ENCODE results near the gene PDE1C.

Gene PDE1C

DNA sequence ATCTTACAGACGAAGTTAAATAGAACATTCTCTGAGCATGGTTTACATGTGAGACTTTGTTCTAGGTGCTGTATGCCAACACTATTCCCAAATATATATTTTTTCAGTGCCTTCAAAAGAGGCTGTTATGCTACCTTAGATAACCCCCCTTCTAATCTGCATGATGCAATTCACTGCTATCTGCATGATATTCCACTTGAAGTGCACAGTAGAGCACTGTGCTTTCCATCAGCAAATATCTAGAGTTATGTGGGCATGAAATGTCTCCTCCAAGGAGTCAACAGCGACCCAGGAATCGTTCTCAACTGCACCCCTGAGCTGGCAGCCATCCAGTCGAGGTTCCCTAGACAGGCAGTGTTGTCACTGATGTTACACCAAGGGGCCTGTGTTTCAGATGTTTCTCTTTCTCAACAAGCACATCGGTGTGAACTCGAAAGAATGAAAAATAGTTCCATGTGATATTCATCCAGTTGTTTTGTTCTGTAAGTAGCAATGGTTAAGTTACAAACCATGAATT lies 88.3 kb downstream of the PDE1C start:
- Histone ChIP-seq H3K9me3 (ENCODE audit: control insufficient read depth in 5 of 5, low read length in 5 of 5) (peaks cover 0 to 6% (median 4%) of the 10 kb centered on the region in 5 donors), H3K27ac (ENCODE audit: low read depth, low read length) (no peak overlapping the region), H3K27me3 (ENCODE audit: control insufficient read depth in 5 of 5, insufficient read depth in 4 of 5, low read length in 5 of 5) (peaks cover 0 to 4% (median 0%) of the 10 kb centered on the region in 5 donors), H3K4me1 (ENCODE audit: control insufficient read depth in 5 of 5, insufficient read depth in 5 of 5, low read length in 5 of 5) (no peaks in the 10 kb centered on the region), H3K9ac (ENCODE audit: low read length in 5 of 5) (no peak overlapping the region), H3K36me3 (ENCODE audit: control insufficient read depth in 5 of 5, insufficient read depth in 5 of 5, low read length in 5 of 5) (no peaks in the 10 kb centered on the region), H3K4me3 (ENCODE audit: low read depth in 1 of 5, low read length in 5 of 5) (no peak overlapping the region)

DNA sequence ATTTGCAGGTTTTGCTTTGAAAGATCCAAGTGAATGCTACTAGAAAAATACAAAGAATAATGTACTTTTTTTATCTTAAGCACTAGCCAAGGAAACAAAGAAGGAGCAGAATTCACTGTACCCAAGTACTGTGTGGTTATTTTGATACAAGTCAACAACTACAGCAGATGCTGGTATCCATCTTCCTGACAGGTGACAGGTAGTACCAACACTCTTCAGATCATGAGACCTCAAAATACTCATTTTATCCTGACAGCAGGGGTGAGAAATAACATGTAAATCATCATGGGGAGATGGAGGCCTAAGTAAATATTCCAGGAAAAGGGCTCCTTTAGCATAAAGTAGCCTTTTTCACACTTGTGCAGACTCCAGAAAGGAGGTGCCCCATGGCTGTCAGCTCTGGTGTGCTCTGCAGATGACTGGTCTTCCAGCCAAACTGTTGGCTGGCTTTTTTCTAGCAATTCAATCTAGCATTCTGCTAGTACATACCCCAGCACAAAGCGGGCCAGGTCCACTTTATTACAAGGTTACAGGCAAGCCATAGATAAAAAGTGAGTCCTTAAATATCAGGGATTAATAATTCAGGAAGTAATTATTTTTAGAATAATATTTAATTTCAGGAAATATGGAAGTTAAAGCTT lies 90.4 kb downstream of the PDE1C start:
- H3K9me3 ChIP-seq (ENCODE audit: control insufficient read depth in 5 of 5, low read length in 5 of 5) = peaks cover 0 to 9% (median 7%) of the 10 kb centered on the region in 5 donors
- no peak overlapping the region for H3K27ac ChIP-seq (ENCODE audit: low read depth, low read length)
- H3K4me3 ChIP-seq (ENCODE audit: low read depth in 1 of 5, low read length in 5 of 5) = no peak overlapping the region
- no peaks in the 10 kb centered on the region for H3K36me3 ChIP-seq (ENCODE audit: control insufficient read depth in 5 of 5, insufficient read depth in 5 of 5, low read length in 5 of 5)
- H3K27me3 ChIP-seq (ENCODE audit: control insufficient read depth in 5 of 5, insufficient read depth in 4 of 5, low read length in 5 of 5) = peaks cover 0 to 4% (median 0%) of the 10 kb centered on the region in 5 donors
- H3K9ac ChIP-seq (ENCODE audit: low read length in 5 of 5) = no peak overlapping the region
- H3K4me1 ChIP-seq (ENCODE audit: control insufficient read depth in 5 of 5, insufficient read depth in 5 of 5, low read length in 5 of 5) = no peaks in the 10 kb centered on the region

DNA sequence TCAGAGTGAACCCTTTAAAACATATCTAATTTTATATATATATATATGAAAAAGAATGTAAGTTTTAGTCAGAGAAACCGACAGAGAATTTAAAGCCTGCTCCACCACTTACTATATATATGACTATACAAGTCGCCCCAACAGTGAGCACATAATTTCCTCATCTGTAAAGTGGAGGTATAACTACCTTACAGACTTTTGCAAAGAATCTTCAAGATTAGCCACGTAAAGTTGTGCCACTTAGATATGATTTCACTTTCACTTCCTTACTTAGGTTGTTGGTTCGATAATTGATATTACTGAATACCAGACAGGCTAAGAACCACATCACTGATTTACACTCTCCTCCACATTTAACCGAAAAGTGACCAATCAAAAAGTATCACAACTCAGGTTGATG lies 94.7 kb downstream of the PDE1C start:
- Histone ChIP-seq H3K9ac (ENCODE audit: low read length in 5 of 5) (no peak overlapping the region), H3K4me3 (ENCODE audit: low read depth in 1 of 5, low read length in 5 of 5) (no peak overlapping the region), H3K27me3 (ENCODE audit: control insufficient read depth in 5 of 5, insufficient read depth in 4 of 5, low read length in 5 of 5) (no peaks in the 10 kb centered on the region), H3K4me1 (ENCODE audit: control insufficient read depth in 5 of 5, insufficient read depth in 5 of 5, low read length in 5 of 5) (no peaks in the 10 kb centered on the region), H3K36me3 (ENCODE audit: control insufficient read depth in 5 of 5, insufficient read depth in 5 of 5, low read length in 5 of 5) (no peaks in the 10 kb centered on the region), H3K27ac (ENCODE audit: low read depth, low read length) (no peak overlapping the region), H3K9me3 (ENCODE audit: control insufficient read depth in 5 of 5, low read length in 5 of 5) (peaks cover 0 to 9% (median 7%) of the 10 kb centered on the region in 5 donors)

DNA sequence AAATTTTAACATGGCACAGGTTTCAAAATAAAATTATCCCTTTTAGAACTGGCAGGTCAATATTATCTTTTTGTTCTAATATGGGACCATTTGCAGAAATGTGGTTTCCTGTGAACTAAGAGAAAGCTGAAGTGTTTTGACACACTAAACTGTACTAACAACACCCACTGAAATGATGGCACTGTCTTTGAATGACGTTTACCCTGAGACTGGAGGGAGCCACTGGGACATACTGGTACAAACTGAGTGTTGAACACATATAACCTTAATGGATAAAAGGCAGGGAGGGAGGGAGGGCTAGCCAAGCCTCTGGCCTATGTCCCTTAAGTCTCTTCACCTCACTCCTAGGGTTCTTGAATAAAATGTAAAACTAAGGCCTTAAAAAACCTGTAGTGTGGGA lies 95.9 kb downstream of the PDE1C start:
- H3K27ac ChIP-seq (ENCODE audit: low read depth, low read length) = no peak overlapping the region
- no peaks in the 10 kb centered on the region for H3K27me3 ChIP-seq (ENCODE audit: control insufficient read depth in 5 of 5, insufficient read depth in 4 of 5, low read length in 5 of 5)
- H3K4me1 ChIP-seq (ENCODE audit: control insufficient read depth in 5 of 5, insufficient read depth in 5 of 5, low read length in 5 of 5) = no peaks in the 10 kb centered on the region
- H3K4me3 ChIP-seq (ENCODE audit: low read depth in 1 of 5, low read length in 5 of 5) = no peak overlapping the region
- no peaks in the 10 kb centered on the region for H3K36me3 ChIP-seq (ENCODE audit: control insufficient read depth in 5 of 5, insufficient read depth in 5 of 5, low read length in 5 of 5)
- no peak overlapping the region for H3K9ac ChIP-seq (ENCODE audit: low read length in 5 of 5)
- H3K9me3 ChIP-seq (ENCODE audit: control insufficient read depth in 5 of 5, low read length in 5 of 5) = peaks cover 0 to 9% (median 7%) of the 10 kb centered on the region in 5 donors

DNA sequence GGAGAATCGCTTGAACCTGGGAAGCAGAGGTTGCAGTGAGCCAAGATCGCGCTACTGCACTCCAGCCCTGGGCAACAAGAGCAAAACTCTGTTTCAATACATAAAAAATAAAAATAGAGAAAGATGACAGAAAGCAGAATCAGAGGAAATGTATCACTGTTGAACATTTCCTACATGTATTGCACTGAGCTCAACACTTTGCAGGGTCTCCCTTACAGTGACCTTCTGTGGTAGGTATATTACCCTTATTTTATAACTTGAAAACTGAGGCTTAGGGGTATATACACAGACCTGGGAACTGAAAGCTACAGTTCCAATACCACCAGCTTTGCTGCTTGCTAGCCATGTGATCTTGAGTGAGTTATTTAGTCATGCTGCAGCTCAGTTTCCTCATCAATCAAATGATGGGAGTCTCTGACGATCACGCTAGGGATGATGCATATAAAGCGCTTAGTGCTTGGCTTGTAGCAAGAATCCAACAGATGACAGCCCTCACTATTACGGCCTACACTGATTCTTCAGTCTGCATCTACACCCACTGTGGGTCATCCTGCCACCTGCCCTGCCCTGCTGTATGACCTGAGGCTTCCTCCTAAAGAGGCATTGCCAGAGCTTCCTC lies 99.0 kb downstream of the PDE1C start:
- Histone ChIP-seq H3K4me3 (ENCODE audit: low read depth in 1 of 5, low read length in 5 of 5) (no peak overlapping the region), H3K36me3 (ENCODE audit: control insufficient read depth in 5 of 5, insufficient read depth in 5 of 5, low read length in 5 of 5) (no peaks in the 10 kb centered on the region), H3K27me3 (ENCODE audit: control insufficient read depth in 5 of 5, insufficient read depth in 4 of 5, low read length in 5 of 5) (no peaks in the 10 kb centered on the region), H3K27ac (ENCODE audit: low read depth, low read length) (no peak overlapping the region), H3K4me1 (ENCODE audit: control insufficient read depth in 5 of 5, insufficient read depth in 5 of 5, low read length in 5 of 5) (no peaks in the 10 kb centered on the region), H3K9me3 (ENCODE audit: control insufficient read depth in 5 of 5, low read length in 5 of 5) (no peaks in the 10 kb centered on the region), H3K9ac (ENCODE audit: low read length in 5 of 5) (no peak overlapping the region)

DNA sequence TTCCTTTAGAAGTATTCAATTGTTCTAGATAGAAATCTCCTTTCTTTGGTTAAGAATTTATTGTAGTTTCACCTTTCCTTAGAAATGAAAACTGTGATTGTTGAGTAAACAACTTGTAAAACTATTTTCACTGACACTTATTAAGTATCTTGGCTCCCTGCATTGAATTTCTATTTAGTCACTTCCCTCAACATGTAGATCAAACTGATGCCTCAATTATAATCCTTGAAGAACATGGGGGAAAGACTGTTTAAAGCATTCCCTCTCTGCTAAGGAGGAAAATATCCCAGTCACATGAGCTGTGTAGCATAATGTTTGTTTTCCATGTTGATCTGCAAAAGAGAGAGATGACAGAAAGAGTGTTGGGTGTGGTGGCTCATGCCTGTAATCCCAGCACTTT lies 99.7 kb downstream of the PDE1C start:
- no peak overlapping the region for H3K27ac ChIP-seq (ENCODE audit: low read depth, low read length)
- H3K9me3 ChIP-seq (ENCODE audit: control insufficient read depth in 5 of 5, low read length in 5 of 5) = no peaks in the 10 kb centered on the region
- H3K4me1 ChIP-seq (ENCODE audit: control insufficient read depth in 5 of 5, insufficient read depth in 5 of 5, low read length in 5 of 5) = no peaks in the 10 kb centered on the region
- H3K4me3 ChIP-seq (ENCODE audit: low read depth in 1 of 5, low read length in 5 of 5) = no peak overlapping the region
- H3K27me3 ChIP-seq (ENCODE audit: control insufficient read depth in 5 of 5, insufficient read depth in 4 of 5, low read length in 5 of 5) = no peaks in the 10 kb centered on the region
- H3K9ac ChIP-seq (ENCODE audit: low read length in 5 of 5) = no peak overlapping the region
- H3K36me3 ChIP-seq (ENCODE audit: control insufficient read depth in 5 of 5, insufficient read depth in 5 of 5, low read length in 5 of 5) = no peaks in the 10 kb centered on the region

DNA sequence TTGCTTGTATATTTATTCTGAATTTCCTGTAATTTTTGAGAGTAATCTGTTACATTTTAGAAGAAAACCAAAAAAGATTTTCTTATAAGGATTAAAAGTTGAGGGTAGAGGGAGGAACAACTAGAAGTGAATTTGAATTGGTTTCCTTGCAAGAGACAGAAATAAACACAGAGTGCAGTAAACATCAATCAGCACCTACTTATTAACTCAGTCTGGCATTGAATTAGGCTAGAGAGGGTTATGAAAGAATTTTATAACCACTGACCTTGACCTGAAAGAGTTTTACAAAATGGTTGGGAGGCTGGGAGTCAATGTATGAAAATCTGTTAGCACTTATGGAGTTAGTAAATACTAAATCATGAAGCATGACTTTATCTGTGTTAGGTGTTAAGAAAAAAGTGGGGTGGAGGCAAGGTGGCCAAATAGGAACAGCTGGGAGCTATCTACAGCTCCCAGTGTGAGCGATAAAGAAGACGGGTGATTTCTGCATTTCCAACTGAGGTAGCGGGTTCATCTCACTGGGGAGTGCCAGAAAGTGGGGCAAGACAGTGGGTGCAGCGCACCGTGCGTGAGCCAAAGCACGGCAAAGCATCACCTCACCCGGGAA lies 106.5 kb downstream of the PDE1C start:
- Histone ChIP-seq H3K27me3 (ENCODE audit: control insufficient read depth in 5 of 5, insufficient read depth in 4 of 5, low read length in 5 of 5) (no peaks in the 10 kb centered on the region), H3K4me1 (ENCODE audit: control insufficient read depth in 5 of 5, insufficient read depth in 5 of 5, low read length in 5 of 5) (no peaks in the 10 kb centered on the region), H3K9ac (ENCODE audit: low read length in 5 of 5) (no peak overlapping the region), H3K27ac (ENCODE audit: low read depth, low read length) (no peak overlapping the region), H3K4me3 (ENCODE audit: low read depth in 1 of 5, low read length in 5 of 5) (no peak overlapping the region), H3K36me3 (ENCODE audit: control insufficient read depth in 5 of 5, insufficient read depth in 5 of 5, low read length in 5 of 5) (no peaks in the 10 kb centered on the region), H3K9me3 (ENCODE audit: control insufficient read depth in 5 of 5, low read length in 5 of 5) (no peaks in the 10 kb centered on the region)

DNA sequence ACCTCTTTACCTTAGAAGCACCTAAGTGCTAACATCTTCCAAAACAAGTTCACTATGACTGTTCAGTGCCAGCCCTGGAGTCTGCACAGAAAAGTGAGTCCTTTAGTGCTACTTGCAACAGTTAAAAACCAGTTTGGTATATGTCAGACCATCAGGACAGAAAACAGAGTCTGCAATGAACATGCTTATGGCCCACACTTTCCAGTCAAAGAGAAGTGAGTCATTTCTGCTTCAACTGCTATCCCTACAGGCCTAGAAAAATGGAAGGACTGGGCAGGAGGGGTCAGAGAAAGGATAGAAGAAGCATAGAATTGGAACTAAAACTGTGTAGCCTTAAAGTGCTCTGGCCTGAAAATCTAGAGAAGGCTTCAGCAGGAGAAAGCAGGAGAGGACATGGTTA lies 108.0 kb downstream of the PDE1C start:
- Histone ChIP-seq H3K27ac (ENCODE audit: low read depth, low read length) (no peak overlapping the region), H3K9me3 (ENCODE audit: control insufficient read depth in 5 of 5, low read length in 5 of 5) (no peaks in the 10 kb centered on the region), H3K4me1 (ENCODE audit: control insufficient read depth in 5 of 5, insufficient read depth in 5 of 5, low read length in 5 of 5) (peaks cover 0 to 5% (median 0%) of the 10 kb centered on the region in 5 donors), H3K36me3 (ENCODE audit: control insufficient read depth in 5 of 5, insufficient read depth in 5 of 5, low read length in 5 of 5) (no peaks in the 10 kb centered on the region), H3K27me3 (ENCODE audit: control insufficient read depth in 5 of 5, insufficient read depth in 4 of 5, low read length in 5 of 5) (no peaks in the 10 kb centered on the region), H3K9ac (ENCODE audit: low read length in 5 of 5) (no peak overlapping the region), H3K4me3 (ENCODE audit: low read depth in 1 of 5, low read length in 5 of 5) (no peak overlapping the region)

DNA sequence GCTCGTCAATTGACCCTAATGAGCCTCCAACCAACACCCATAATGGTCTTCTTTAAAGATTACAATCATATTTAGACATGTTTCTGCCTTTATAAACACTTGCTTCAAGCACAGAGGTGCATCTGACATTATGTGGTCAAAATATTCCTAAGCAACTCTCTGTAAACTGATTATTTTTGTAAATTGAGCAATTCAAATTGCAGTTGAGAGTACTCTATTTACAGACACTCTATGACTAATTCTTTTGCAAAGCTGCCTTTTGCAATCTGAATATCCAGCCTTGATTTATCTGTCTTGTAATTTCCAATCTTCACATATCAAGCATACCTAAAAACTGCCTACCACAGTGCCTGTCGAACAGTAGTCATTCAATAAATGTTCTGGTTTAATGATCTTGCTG lies 112.0 kb downstream of the PDE1C start:
- H3K27ac ChIP-seq (ENCODE audit: low read depth, low read length) = no peak overlapping the region
- no peaks in the 10 kb centered on the region for H3K27me3 ChIP-seq (ENCODE audit: control insufficient read depth in 5 of 5, insufficient read depth in 4 of 5, low read length in 5 of 5)
- H3K4me3 ChIP-seq (ENCODE audit: low read depth in 1 of 5, low read length in 5 of 5) = no peak overlapping the region
- H3K36me3 ChIP-seq (ENCODE audit: control insufficient read depth in 5 of 5, insufficient read depth in 5 of 5, low read length in 5 of 5) = no peaks in the 10 kb centered on the region
- H3K9ac ChIP-seq (ENCODE audit: low read length in 5 of 5) = no peak overlapping the region
- H3K9me3 ChIP-seq (ENCODE audit: control insufficient read depth in 5 of 5, low read length in 5 of 5) = no peaks in the 10 kb centered on the region
- peaks cover 0 to 6% (median 0%) of the 10 kb centered on the region in 5 donors for H3K4me1 ChIP-seq (ENCODE audit: control insufficient read depth in 5 of 5, insufficient read depth in 5 of 5, low read length in 5 of 5)

DNA sequence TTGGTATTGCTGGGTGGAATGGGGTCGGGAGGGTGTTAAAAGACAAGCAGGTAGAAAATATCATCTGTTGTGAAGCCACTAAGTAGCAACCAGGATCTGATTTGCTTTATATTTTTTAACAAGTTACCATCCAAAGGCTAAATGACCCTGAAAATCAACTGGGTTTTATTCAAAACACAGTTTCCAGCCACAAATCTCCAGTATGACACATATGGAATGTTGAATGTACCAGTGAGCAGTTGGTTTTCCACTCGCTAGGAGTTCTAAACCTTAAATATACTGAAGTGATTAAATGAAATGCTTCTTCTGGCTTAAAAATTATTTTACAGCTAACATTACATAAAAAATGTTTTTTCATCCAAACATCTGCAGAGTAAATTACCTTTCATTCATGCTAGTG lies 112.5 kb downstream of the PDE1C start:
- no peaks in the 10 kb centered on the region for H3K9me3 ChIP-seq (ENCODE audit: control insufficient read depth in 5 of 5, low read length in 5 of 5)
- H3K27ac ChIP-seq (ENCODE audit: low read depth, low read length) = no peak overlapping the region
- no peak overlapping the region for H3K9ac ChIP-seq (ENCODE audit: low read length in 5 of 5)
- peaks cover 0 to 6% (median 0%) of the 10 kb centered on the region in 5 donors for H3K4me1 ChIP-seq (ENCODE audit: control insufficient read depth in 5 of 5, insufficient read depth in 5 of 5, low read length in 5 of 5)
- H3K27me3 ChIP-seq (ENCODE audit: control insufficient read depth in 5 of 5, insufficient read depth in 4 of 5, low read length in 5 of 5) = no peaks in the 10 kb centered on the region
- no peak overlapping the region for H3K4me3 ChIP-seq (ENCODE audit: low read depth in 1 of 5, low read length in 5 of 5)
- H3K36me3 ChIP-seq (ENCODE audit: control insufficient read depth in 5 of 5, insufficient read depth in 5 of 5, low read length in 5 of 5) = no peaks in the 10 kb centered on the region
